Keratinocyte (primary cell): ENCODE data around the gene PLB1. TPM values are rescaled to one million over a fixed set of nuclear protein-coding genes. Genes with fewer than 3 reads are reported as not detected.
A peak's percentile ranks its signal among the peaks of the same experiment; 100 is the strongest.

ENCODE experiments used
- DNase-seq: peaks from one replicate; pipeline ENCODE4 v3.0.0-alpha.2; 2011; ENCODE audit warnings: low read depth, missing footprints, low spot score
- FAIRE-seq: peaks from 2 replicates; lab custom pipeline; 2011; peaks lifted over from hg19 to GRCh38; lab: Jason Lieb, UNC
- H2AFZ ChIP-seq: 2 replicates; pipeline ENCODE4 v1.6.0; 2012; ENCODE audit warnings: low read length, control low read depth, inconsistent platforms; ENCODE audit not compliant: control insufficient read depth
- H3K27ac ChIP-seq: 2 replicates; pipeline ENCODE4 v1.5.1; 2011; ENCODE audit warnings: low read length; ENCODE audit not compliant: control insufficient read depth, insufficient read depth
- H3K27me3 ChIP-seq: 3 replicates; pipeline ENCODE4 v1.6.0; 2011; ENCODE audit warnings: low read length; ENCODE audit not compliant: control insufficient read depth, insufficient read depth; ENCODE audit errors: extremely low read depth
- H3K36me3 ChIP-seq, 2 experiments: 2 replicates in 1 of 2; 3 replicates in 1 of 2; pipeline ENCODE4 v1.5.1; 2011; ENCODE audit warnings: low read length in 2 of 2, mild to moderate bottlenecking in 1 of 2; ENCODE audit not compliant: control insufficient read depth in 2 of 2, insufficient read depth in 2 of 2; ENCODE audit errors: extremely low read depth in 1 of 2
- H3K4me1 ChIP-seq: 3 replicates; pipeline ENCODE4 v1.5.1; 2011; ENCODE audit warnings: low read length; ENCODE audit not compliant: control insufficient read depth, insufficient read depth; ENCODE audit errors: extremely low read depth
- H3K4me2 ChIP-seq: 3 replicates; pipeline ENCODE4 v1.6.0; 2011; ENCODE audit warnings: low read depth, low read length; ENCODE audit not compliant: control insufficient read depth, insufficient read depth; ENCODE audit errors: extremely low read depth
- H3K4me3 ChIP-seq, 3 experiments: fragments of 200-600 bp in 1 of 3; sonication (generic) in 1 of 3; 2 replicates in 2 of 3; 3 replicates in 1 of 3; pipeline ENCODE4 v1.5.1; 2011 to 2016; ENCODE audit warnings: low read length in 3 of 3, mild to moderate bottlenecking in 3 of 3, control low read depth in 2 of 3, inconsistent platforms in 1 of 3, low read depth in 1 of 3, mixed read lengths in 1 of 3, mixed run types in 1 of 3, moderate library complexity in 1 of 3; ENCODE audit not compliant: control insufficient read depth in 2 of 3, insufficient read depth in 2 of 3; ENCODE audit errors: extremely low read depth in 1 of 3
- H3K79me2 ChIP-seq: 2 replicates; pipeline ENCODE4 v1.6.0; 2012; ENCODE audit warnings: low read length; ENCODE audit not compliant: control insufficient read depth, insufficient read depth
- H3K9ac ChIP-seq: 3 replicates; pipeline ENCODE4 v1.6.0; 2011; ENCODE audit warnings: low read length; ENCODE audit not compliant: control insufficient read depth, insufficient read depth; ENCODE audit errors: extremely low read depth
- H3K9me1 ChIP-seq: 3 replicates; pipeline ENCODE4 v1.6.0; 2011; ENCODE audit warnings: low read length; ENCODE audit not compliant: control insufficient read depth, insufficient read depth; ENCODE audit errors: extremely low read depth
- H3K9me3 ChIP-seq: 2 replicates; pipeline ENCODE4 v1.5.1; 2012; ENCODE audit warnings: low read depth, low read length; ENCODE audit not compliant: control insufficient read depth
- H4K20me1 ChIP-seq: 3 replicates; pipeline ENCODE4 v1.6.0; 2011; ENCODE audit warnings: low read length; ENCODE audit not compliant: control insufficient read depth, insufficient read depth; ENCODE audit errors: extremely low read depth
- EZH2 ChIP-seq: IDR thresholded peaks from one replicate; pipeline ENCODE4 v1.6.1; 2012; ENCODE audit warnings: inconsistent platforms, mild to moderate bottlenecking, low read length, moderate library complexity
- dilution Hi-C: fragments of 300-500 bp; cut with MboI; formaldehyde crosslinking; loops from one replicate; pipeline ENCODE4 v1.7.0; 2020; ENCODE audit warnings: low sequenced_read_pairs; ENCODE audit not compliant: extremely low pct_ligation_motif_present
- polyA plus RNA-seq, 5 experiments: library from polyadenylated mRNA; depleted of rRNA in 3 of 5; stranded (reverse) in 3 of 5; stranded (forward) in 1 of 5; unstranded in 1 of 5; fragments of >200 nt; gene quantifications; 1 replicate in 1 of 5; 2 replicates in 3 of 5; 3 replicates in 1 of 5; pipeline versions ENCODE4 v1.2.1 to v1.2.3, GENCODE V29; 2011 to 2012; ENCODE audit warnings: missing spikeins in 2 of 5, low read depth in 1 of 5, low replicate concordance in 1 of 5
- TF ChIP-seq, protein P1 (sequence below), 3 experiments: IDR thresholded peaks in 1 of 3; conservative IDR thresholded peaks in 1 of 3; optimal IDR thresholded peaks in 1 of 3; 2 replicates in 2 of 3; 3 replicates in 1 of 3; pipeline versions ENCODE3 to v1.5.1; 2011; ENCODE audit warnings: low read length in 3 of 3, mild to moderate bottlenecking in 3 of 3, moderate library complexity in 2 of 3, control low read depth in 1 of 3, inconsistent platforms in 1 of 3; ENCODE audit not compliant: insufficient read depth in 2 of 3; ENCODE audit errors: extremely low read depth in 1 of 3

PLB1 gene
- polyA plus RNA-seq, 1 donor (not counting 4 experiments of a cell fraction or from before 2014, with no cell fraction given): 6.7 TPM

DNA sequence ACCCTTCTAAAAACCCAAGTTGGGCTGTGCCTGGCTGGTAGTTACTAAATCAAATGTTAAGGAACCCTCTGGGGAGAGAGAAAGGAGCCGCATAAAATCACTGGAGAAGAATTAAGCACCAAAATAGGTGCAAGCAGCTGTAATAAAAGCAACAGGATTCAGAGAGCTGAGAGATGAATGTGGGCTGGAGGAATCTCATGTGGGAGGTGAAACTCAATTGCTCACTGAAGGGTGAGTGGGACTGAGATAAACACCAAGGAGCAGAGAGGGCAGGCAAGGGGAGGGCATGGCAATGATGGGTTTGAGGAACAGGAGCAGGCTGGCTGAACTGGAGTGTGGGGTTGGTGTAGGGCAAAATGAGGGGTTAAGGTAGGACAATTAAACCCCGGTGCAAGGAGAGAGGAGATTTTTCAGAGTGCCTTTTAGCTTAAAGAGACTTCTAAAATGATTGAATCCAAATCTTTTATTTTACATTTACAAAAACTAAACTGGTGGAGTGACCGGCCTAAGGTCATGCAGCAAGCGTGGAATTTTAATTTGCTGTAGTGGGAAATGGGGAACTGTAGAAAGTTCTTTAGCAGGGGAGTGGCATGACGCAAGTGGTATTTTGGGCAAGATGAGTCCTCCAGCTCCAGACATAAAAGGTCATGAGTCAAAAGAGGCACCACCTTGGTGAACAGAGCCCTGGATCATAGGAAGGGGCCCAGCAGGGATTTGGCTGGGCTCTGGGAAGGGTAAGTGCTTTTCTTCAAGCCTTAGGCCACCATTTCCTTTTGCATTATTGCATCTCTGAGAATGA, 10.5 kb downstream of the PLB1 start:
- H2AFZ ChIP-seq: no peak overlapping the region
- H3K9me1 ChIP-seq: no peaks in the 10 kb centered on the region
- no peak overlapping the region for H3K4me2 ChIP-seq
- no peaks in the 10 kb centered on the region for H3K79me2 ChIP-seq
- no peak overlapping the region for H3K9ac ChIP-seq
- H3K4me1 ChIP-seq: peaks cover 9% of the 10 kb centered on the region
- FAIRE-seq (no peak), DNase-seq (no peak)
- no peak for TF ChIP-seq EZH2
- TF ChIP-seq, protein P1, sequence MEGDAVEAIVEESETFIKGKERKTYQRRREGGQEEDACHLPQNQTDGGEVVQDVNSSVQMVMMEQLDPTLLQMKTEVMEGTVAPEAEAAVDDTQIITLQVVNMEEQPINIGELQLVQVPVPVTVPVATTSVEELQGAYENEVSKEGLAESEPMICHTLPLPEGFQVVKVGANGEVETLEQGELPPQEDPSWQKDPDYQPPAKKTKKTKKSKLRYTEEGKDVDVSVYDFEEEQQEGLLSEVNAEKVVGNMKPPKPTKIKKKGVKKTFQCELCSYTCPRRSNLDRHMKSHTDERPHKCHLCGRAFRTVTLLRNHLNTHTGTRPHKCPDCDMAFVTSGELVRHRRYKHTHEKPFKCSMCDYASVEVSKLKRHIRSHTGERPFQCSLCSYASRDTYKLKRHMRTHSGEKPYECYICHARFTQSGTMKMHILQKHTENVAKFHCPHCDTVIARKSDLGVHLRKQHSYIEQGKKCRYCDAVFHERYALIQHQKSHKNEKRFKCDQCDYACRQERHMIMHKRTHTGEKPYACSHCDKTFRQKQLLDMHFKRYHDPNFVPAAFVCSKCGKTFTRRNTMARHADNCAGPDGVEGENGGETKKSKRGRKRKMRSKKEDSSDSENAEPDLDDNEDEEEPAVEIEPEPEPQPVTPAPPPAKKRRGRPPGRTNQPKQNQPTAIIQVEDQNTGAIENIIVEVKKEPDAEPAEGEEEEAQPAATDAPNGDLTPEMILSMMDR (optimal IDR thresholded peaks at IDR 0.05 in 1 of 3, IDR thresholded peaks at IDR 0.05 in 1 of 3, conservative IDR thresholded peaks at IDR 0.05 in 1 of 3; ENCODE audit: extremely low read depth in 1 of 3, insufficient read depth in 2 of 3, low read length in 3 of 3): no peak
- H3K27me3 ChIP-seq: no peaks in the 10 kb centered on the region
- H3K27ac ChIP-seq: no peak overlapping the region
- no peak overlapping the region for H3K4me3 ChIP-seq
- no peaks in the 10 kb centered on the region for H4K20me1 ChIP-seq
- dilution Hi-C loops: no loop called here
- no peaks in the 10 kb centered on the region for H3K9me3 ChIP-seq
- H3K36me3 ChIP-seq: no peaks in the 10 kb centered on the region

DNA sequence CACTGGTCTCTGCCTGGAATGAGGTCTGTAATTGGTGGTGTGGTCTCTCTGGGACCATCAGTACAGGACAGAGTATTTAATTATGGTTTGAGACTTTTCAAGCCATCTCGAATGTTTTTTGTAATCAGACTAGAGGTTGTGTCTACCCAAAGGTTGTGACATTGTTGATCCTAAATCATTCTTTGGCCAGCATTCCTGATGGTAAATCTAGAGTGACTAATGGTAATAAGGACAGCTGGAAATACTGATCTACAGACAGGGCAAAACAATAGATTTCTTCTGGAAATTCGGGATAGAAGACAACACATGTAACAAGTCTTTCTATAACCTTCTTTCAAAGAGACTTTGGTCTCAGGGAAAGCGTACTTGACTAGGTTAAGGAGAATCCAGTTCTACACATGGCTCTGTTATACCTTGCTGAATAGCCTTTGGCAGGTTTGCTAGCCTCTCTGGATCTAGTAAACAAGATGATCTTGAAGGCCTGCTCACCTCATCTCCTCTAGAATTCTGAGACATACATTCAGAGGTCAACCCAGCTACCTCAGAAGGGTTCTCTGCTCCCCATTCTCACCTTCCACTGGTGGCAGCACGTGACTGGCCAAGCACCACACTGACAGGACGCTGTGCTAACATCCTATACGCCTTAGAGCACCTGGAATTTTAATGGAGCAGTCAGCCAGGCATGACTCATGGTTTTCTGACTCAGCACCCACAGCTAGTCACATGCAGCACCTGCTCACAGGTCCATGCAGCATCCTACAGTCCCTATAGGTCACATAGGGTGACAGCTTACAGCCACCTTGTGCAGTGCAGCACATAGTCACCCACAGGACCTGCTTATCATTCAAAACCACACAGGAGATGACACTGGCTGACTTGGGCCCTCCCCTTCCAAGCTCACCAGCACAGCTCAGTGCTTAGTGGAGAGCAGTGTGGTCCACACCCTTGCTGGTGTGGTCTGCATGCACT, 12.2 kb downstream of the PLB1 start:
- Histone ChIP-seq H3K4me1 (peaks cover 9% of the 10 kb centered on the region), H3K27ac (no peak overlapping the region), H3K4me3 (no peak overlapping the region), H3K27me3 (no peaks in the 10 kb centered on the region), H2AFZ (no peak overlapping the region), H3K79me2 (no peaks in the 10 kb centered on the region), H3K4me2 (no peak overlapping the region), H3K9me1 (no peaks in the 10 kb centered on the region), H3K9me3 (no peaks in the 10 kb centered on the region), H3K9ac (no peak overlapping the region), H4K20me1 (no peaks in the 10 kb centered on the region), H3K36me3 (no peaks in the 10 kb centered on the region)
- FAIRE-seq (peak; percentile 100), DNase-seq (peak; percentile 90)
- TF ChIP-seq, protein P1 (optimal IDR thresholded peaks at IDR 0.05 in 1 of 3, IDR thresholded peaks at IDR 0.05 in 1 of 3, conservative IDR thresholded peaks at IDR 0.05 in 1 of 3; ENCODE audit: extremely low read depth in 1 of 3, insufficient read depth in 2 of 3, low read length in 3 of 3): peak in 1 of 3 experiments; percentile 26
- no peak for TF ChIP-seq EZH2
- dilution Hi-C loops: no loop called here
